Peyer's patch (tissue), 4 donors: ENCODE measurements around the gene GUCA2B.

Source experiments
- CTCF ChIP-seq, 6 experiments: fragments of 450-650 bp in 4 of 6; fragments of 200-600 bp in 2 of 6; sonication (generic) in 1 of 6; IDR thresholded peaks; one replicate each; pipeline ENCODE4 v1.5.1; 2017 to 2019; ENCODE audit warnings: antibody characterized with exemption in 6 of 6, mild to moderate bottlenecking in 3 of 6, moderate library complexity in 1 of 6
- POLR2A ChIP-seq, 2 donors: fragments of 450-650 bp; IDR thresholded peaks; one replicate each; pipeline ENCODE4 v1.5.1; 2017; ENCODE audit warnings: antibody characterized with exemption in 2 of 2, mild to moderate bottlenecking in 2 of 2, moderate library complexity in 2 of 2

- TF ChIP-seq CTCF (IDR thresholded peaks at IDR 0.05) = no peak
- TF ChIP-seq POLR2A (IDR thresholded peaks at IDR 0.05) = no peak
These were observed 15.6 kb downstream of the GUCA2B start for GRCh38 chr1:42168763-42169162.
